ENCODE data around the gene ABCC5.

DNA sequence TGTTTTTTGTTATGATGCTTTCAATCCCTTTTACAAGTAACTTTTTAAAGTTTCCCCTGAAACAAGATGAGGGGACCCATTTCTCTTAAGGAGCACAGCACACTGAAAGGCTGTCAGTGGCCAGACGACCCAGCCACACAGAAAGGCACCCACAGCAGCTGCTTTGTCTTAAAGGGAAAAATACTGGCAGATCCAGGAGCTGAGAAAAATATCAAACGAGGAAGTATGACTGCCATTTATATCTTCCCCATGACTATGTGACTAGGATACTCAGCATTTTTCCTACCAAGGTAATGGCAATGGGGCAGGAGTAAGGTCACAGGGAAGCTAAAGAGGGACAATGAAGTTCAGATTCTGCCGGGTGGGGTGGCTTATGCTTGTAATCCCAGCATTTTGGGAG, 15.9 kb downstream of the ABCC5 start:
- TF ChIP-seq CTCF (conservative IDR thresholded peaks at IDR 0.05) (no peak), EZH2 (IDR thresholded peaks at IDR 0.05; ENCODE audit: low read depth) (no peak)

Measured in PC-9 (cell line).